SKM-1 (cell line): ENCODE measurements around the gene YAP1.
"Not testable (repeated sequence)": the region's sequence is repeated elsewhere in the genome, so short reads cannot be mapped to it uniquely, and the experiment has no call there.

Experiments
- DNase-seq: peaks from one replicate; lab custom pipeline; 2025; ENCODE audit not compliant: unreplicated experiment; lab: John Stamatoyannopoulos, UW

Gene YAP1

DNA sequence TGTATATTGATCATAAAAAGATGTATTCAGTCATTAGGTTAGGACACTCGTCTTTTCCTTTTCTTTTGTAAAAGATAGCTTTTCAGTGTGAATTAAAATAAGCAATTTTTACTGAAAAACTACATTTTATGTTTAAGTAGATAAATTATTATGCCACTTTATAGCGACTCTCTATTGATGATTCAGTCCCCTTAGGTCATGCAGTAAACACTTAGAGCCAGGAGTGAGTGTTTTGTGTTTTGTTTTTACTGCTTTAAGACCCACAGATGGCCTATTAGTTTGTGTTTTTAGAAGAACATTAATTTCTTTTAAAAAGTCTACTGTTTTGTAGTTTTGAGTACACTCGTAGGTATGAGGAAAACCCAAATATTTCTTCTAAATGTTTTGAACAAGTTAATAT lies 86.6 kb downstream of the YAP1 start:
- no peak for DNase-seq

DNA sequence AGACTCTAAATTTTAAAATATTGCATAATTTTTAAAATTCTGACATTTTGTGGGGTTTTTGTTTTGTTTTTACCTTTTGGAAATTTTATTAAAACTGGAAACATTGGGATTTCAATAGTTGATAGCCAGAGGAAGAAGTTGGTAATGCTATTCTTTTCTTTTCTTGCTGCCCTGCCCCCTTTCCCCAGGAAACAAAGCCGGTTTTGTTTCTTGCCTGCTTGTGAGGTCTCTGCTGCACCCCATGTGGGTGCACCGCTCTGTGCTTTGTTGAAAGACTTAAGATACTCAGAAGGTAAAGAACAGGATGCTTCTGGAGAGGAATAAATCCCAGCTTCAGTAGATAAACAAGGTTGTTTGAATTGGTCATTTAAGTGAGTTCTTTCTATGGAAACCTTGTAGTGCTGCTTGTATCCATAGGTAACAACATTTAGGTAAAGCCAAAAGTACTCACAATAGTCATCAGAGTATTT lies 87.5 kb downstream of the YAP1 start:
- no peak for DNase-seq

DNA sequence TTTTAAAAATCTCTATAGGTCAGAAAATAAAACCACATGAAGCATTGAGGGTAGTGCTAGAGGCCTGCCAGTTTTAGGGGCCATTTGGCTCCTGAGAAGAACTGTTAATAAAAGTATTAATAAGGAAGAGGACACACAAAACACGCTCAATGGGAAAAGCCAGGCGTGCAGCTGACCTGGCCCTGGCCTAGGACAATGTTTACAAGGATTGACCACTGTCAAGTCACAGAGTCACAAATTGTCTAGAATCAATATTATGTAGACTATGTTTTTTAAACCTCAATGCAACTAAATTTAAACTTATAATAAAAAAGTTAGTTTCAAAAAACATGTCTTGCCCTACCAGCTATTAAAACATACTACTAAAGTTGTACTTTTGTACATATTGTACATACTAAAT lies 89.4 kb downstream of the YAP1 start:
- no peak for DNase-seq

DNA sequence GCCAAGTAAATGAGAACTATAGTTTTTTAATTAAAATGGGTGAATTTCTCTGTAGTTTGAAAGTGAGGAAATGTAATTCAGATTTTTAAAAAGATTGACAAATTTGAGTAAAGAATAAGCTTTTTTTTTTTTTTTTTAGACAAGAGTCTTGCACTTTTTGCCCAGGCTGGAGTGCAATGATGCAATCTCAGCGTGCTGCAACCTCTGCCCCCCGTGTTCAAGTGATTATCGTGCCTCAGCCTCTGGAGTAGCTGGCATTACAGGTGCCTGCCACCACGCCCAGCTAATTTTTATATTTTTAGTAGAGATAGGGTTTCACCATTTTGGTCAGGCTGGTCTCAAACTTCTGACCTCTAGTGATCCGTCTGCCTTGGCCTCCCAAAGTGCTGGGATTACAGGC lies 90.1 kb downstream of the YAP1 start:
- not testable (repeated sequence) for DNase-seq

GRCh38 chr11:102201776-102202175 lies 91.5 kb downstream of the YAP1 start:
- DNase-seq = no peak

GRCh38 chr11:102202972-102203371 lies 92.7 kb downstream of the YAP1 start:
- DNase-seq = no peak

DNA sequence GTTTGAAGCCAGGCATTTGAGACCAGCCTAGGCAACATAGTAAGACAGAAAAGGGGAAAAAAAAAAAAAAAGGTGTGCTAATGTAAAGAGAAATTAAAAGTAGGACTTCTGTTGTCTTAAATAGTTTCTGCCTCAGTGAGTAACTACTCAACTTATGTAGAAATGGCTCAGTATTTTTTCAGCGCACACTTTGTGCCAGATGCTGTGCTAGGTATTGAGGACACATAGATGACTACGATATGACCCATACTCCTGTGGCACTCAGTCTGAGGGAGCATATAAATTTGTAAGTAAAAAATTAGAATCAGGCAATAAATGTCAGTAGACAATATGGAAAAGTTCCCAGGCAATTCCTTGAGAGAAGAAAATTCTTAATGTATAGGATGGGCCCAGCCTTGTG lies 93.9 kb downstream of the YAP1 start:
- DNase-seq = no peak

DNA sequence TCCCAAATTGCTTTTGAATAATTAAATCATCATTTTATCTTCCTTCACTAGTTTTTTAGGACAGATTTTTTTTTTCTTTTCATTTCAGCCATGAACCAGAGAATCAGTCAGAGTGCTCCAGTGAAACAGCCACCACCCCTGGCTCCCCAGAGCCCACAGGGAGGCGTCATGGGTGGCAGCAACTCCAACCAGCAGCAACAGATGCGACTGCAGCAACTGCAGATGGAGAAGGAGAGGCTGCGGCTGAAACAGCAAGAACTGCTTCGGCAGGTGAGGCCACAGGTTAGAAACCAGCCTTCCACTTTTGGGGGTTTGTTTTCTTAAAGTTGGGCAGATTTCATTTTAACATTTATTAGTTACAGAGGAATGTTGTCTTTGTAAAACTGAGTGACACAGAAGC lies 95.6 kb downstream of the YAP1 start:
- no peak for DNase-seq

DNA sequence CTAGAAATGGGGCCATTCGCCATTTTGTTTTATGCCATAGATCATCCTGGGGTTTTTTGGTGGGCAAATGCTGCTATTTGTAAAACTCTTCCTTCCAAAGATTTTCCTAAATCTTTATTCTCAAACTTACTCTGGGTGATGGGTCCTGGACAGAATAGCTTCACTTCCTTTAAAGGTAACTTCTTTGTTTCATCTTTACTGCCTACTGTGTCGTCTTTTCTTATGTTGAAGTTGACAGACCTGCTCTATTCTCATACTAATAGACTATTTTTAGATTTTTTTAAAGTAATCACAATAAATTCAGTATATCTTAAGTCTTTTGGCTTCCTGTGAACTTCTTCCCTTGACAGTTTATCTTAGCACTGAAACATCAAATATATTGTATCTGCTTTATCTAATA lies 98.6 kb downstream of the YAP1 start:
- no peak for DNase-seq

- no peak for DNase-seq
These were observed 104.4 kb downstream of the YAP1 start for GRCh38 chr11:102214623-102215022.

- DNase-seq = no peak
These were observed 106.3 kb downstream of the YAP1 start for GRCh38 chr11:102216433-102217075.

DNA sequence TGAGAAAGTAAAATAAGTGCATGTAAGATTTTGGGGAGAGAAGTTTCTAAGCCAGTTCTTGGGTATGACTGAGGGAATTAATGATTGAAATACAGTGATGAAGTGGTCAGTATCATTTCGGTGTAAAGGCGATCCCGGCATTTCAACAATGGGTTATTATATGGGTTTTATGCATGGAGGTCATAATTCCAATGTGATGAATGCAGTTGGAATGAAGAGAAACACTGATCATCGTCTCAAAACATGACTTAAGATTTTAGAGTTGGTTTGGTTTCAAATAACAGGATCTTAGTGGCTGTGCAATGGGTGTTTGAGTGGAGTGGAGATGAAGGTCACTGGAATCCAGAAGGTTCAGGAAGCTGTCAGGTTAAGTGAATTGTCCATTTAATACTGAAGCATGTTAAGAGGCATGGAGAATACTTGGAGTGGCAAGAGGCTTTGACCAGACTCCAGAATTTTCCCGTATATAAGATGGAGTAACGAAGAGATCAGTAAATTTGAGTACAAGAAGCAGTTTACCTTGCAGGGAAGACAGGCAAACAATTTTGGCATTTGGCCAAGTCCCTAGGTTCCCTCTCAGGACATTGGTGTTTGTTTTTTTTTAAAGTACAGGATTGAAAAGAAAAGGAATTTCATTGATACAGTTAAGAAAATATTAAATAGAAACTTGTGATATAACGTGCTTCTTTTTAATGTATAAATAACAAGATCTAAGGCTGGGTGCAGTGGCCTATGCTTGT lies 110.7 kb downstream of the YAP1 start:
- DNase-seq = no peak

DNA sequence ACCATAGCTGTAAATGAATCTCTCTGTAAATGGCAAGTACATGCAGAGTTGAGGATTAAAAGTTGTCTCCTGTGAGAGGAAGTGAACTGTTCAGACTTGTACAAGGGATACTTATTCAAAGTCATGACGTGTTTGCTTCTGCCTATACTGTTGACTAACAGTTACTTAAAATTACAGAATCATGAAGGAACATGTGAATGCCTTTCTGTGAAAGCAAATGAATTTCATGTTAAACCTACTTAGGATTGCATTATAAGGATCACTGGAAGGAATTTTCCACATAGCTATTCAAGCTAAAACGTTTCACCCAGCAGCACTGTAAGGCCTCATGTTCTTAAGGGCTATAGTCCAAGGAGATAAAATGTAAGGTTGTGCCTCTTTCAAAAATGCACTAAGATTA lies 113.6 kb downstream of the YAP1 start:
- no peak for DNase-seq

- DNase-seq = no peak
These were observed 115.7 kb downstream of the YAP1 start for GRCh38 chr11:102225689-102226568.

DNA sequence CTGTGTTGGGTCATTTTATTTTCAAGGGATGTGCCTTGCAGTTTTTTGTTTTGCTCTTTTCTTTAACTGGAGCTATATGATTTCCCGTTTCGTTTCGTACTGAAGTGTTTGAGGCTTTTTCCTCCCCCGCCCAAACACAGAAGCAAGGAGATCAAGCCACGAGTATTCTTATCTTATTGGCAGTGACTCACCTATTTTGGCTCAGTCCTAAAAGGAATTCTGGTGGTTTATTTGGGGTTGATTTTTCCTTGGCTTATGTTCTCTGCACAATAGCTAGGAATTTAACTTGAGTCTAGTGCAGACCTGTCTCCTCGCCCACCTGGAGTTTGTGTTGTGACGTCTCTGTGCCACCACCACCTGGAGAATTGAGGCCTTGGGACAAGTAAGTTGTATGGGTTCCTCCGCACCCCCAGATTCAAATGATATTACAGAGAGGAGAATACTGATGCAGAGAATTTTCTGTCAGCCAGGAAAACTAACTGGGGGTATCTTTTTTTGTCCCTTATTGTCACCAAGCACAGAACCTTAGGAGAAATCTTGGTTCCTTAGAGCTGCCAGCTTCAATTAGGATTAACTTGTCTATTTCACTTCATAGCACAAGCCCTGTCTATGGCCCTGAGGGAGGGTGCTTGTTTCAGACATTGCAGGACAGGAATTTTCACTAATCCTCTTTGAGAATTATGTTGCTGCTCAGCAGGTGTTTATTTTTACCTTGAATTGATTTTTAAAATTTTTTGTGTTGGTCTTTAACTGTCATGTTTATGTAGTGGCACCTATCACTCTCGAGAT lies 116.6 kb downstream of the YAP1 start:
- DNase-seq = no peak

DNA sequence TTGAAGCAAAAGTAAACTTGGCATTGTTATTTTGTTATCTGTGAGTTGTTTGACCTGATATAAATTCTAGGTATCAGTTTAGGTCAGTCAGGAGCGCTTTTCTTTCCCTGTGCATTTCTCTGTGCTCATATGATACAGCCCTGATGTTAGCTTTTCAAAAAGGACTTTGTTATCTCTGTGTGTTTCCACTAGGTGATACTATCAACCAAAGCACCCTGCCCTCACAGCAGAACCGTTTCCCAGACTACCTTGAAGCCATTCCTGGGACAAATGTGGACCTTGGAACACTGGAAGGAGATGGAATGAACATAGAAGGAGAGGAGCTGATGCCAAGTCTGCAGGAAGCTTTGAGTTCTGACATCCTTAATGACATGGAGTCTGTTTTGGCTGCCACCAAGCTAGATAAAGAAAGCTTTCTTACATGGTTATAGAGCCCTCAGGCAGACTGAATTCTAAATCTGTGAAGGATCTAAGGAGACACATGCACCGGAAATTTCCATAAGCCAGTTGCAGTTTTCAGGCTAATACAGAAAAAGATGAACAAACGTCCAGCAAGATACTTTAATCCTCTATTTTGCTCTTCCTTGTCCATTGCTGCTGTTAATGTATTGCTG lies 119.4 kb downstream of the YAP1 start:
- DNase-seq = no peak

GRCh38 chr11:102230186-102230585 lies 119.9 kb downstream of the YAP1 start:
- DNase-seq = no peak

- DNase-seq = no peak
These were observed 120.7 kb downstream of the YAP1 start for GRCh38 chr11:102230911-102231310.

- no peak for DNase-seq
These were observed 124.7 kb downstream of the YAP1 start for GRCh38 chr11:102234779-102235439.
